ENCODE data around the gene TRIO.

TRIO gene

DNA sequence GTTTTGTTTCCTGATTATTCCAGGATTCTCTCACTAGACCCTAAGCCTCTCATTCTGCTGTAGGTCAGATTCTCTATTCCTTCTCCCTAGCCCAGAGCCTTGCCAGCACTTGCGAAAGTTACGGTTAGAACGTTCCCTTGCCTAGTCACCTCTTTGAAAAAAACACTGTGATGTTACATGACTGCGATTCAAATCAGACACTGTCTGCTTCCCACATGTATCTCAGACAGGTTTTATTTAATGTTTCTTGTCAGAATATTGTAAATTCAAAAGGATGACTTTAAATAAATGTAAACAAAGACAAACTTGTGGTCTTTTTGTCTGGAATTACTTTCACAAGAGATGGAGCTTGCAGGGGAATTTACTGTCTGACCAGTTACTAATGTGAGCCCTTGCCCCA lies 322.0 kb downstream of the TRIO start:
- Histone ChIP-seq H3K9me3 (ENCODE audit: control insufficient read depth, low read length) (no peaks in the 10 kb centered on the region), H3K9ac (ENCODE audit: low read length) (no peak overlapping the region), H3K36me3 (ENCODE audit: control insufficient read depth, insufficient read depth, low read length) (no peaks in the 10 kb centered on the region), H3K4me1 (ENCODE audit: control insufficient read depth, insufficient read depth, low read length) (peaks cover 13% of the 10 kb centered on the region), H3K4me3 (ENCODE audit: low read length) (no peak overlapping the region), H3K27me3 (ENCODE audit: control insufficient read depth, insufficient read depth, low read length) (no peaks in the 10 kb centered on the region)

DNA sequence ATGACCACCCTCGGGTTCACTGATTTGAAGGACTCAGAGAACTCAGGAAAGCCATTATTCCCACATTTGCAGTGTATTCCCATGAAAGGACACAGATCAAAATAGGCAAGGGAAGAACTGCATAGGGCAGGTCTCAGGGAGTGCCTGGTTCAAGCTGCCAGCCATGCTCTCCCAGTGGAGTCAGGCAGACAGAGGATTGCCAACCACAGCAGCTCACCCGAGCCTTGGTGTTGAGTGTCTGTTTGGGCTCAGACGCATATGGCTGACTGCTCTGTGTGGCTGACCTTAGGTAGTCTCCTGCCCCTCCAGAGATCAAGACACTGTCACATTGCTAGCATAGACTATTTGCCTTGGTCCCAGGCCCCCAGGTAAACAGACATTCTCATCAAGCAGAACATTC lies 322.6 kb downstream of the TRIO start:
- no peak overlapping the region for H3K9ac ChIP-seq (ENCODE audit: low read length)
- H3K27me3 ChIP-seq (ENCODE audit: control insufficient read depth, insufficient read depth, low read length), result no peaks in the 10 kb centered on the region
- no peak overlapping the region for H3K4me3 ChIP-seq (ENCODE audit: low read length)
- H3K4me1 ChIP-seq (ENCODE audit: control insufficient read depth, insufficient read depth, low read length), result peaks cover 13% of the 10 kb centered on the region
- H3K9me3 ChIP-seq (ENCODE audit: control insufficient read depth, low read length), result no peaks in the 10 kb centered on the region
- H3K36me3 ChIP-seq (ENCODE audit: control insufficient read depth, insufficient read depth, low read length), result no peaks in the 10 kb centered on the region

DNA sequence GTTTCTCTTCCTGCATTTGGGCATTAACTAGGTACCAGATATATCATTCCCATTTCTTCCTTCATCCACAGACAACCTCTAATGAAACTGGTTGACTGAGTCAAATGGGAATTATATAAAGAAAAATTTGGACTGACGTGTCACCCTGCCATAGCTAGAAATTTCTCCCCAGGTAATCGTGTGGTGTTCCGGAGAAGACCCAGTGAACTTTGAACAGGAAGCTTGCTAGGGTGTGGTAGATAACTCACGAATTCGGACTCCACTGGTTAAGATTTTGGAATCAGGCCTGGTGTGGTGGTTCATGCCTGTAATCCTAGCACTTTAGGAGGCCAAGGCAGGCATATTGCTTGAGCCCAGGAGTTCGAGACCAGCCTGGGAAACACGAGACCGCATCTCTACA lies 324.1 kb downstream of the TRIO start:
- Histone ChIP-seq H3K9ac (ENCODE audit: low read length) (no peak overlapping the region), H3K4me1 (ENCODE audit: control insufficient read depth, insufficient read depth, low read length) (peaks cover 13% of the 10 kb centered on the region), H3K4me3 (ENCODE audit: low read length) (no peak overlapping the region), H3K27me3 (ENCODE audit: control insufficient read depth, insufficient read depth, low read length) (no peaks in the 10 kb centered on the region), H3K36me3 (ENCODE audit: control insufficient read depth, insufficient read depth, low read length) (no peaks in the 10 kb centered on the region), H3K9me3 (ENCODE audit: control insufficient read depth, low read length) (no peaks in the 10 kb centered on the region)

DNA sequence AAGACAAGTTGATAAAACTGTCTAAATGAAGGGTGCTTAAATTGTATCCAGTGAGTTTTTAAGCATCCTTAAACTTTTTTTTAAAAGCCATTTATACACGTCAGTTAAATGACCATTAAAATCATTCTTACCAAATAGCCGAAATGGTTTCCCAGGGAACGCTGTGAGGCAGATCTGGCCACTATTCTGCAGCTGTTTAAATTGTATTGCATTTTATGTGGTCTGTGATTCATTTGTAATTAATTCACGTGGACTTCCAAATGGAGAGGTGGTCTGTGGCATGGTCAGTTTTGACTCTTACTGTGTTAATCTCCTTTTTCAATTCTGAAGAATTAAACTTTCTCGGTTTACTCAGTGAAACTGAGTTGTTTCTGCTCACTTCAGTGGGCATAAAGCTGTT lies 324.7 kb downstream of the TRIO start:
- Histone ChIP-seq H3K27me3 (ENCODE audit: control insufficient read depth, insufficient read depth, low read length) (no peaks in the 10 kb centered on the region), H3K36me3 (ENCODE audit: control insufficient read depth, insufficient read depth, low read length) (no peaks in the 10 kb centered on the region), H3K9ac (ENCODE audit: low read length) (no peak overlapping the region), H3K4me1 (ENCODE audit: control insufficient read depth, insufficient read depth, low read length) (peaks cover 13% of the 10 kb centered on the region), H3K4me3 (ENCODE audit: low read length) (no peak overlapping the region), H3K9me3 (ENCODE audit: control insufficient read depth, low read length) (no peaks in the 10 kb centered on the region)

DNA sequence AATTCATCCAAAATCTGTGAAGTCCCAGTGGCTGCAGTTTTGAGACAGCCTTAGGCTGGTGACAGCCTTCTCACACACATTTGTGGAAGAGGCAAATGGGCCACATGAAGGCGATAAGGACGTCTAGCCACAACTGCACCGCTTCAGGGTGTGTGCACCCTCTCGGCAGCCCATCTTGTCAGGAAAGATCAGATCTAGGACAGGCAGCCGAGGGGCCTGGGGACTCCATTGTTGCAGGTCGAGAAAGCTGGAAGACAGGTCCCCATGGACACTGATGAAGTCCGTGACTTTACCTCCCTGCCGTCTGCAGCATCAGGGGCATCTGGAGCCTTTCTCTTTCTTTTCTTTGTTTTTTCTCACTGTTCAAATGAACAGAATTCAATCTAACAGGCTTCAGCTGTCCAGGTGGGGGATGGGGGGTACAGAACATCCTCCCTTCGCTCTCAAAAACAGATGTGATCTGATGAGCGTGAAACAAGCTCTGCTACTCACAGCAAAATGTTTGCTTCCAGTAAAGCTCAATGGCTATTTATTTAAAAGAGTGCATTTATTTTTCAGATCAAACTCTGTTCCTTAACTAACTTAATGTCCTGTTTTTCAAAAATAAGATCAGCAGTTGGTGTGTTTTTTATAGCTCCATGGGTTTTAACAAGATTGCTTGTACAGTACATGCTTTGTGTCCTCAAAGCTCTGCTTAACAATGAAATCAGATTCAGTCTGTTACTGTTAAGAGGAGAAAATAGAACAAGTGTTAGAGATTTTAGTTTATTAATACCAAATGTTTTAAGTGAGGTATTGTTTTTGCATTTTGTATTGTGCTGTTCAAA lies 326.6 kb downstream of the TRIO start:
- no peaks in the 10 kb centered on the region for H3K9me3 ChIP-seq (ENCODE audit: control insufficient read depth, low read length)
- no peaks in the 10 kb centered on the region for H3K27me3 ChIP-seq (ENCODE audit: control insufficient read depth, insufficient read depth, low read length)
- H3K9ac ChIP-seq (ENCODE audit: low read length), result no peak overlapping the region
- no peak overlapping the region for H3K4me3 ChIP-seq (ENCODE audit: low read length)
- H3K4me1 ChIP-seq (ENCODE audit: control insufficient read depth, insufficient read depth, low read length), result peaks cover 3% of the 10 kb centered on the region
- no peaks in the 10 kb centered on the region for H3K36me3 ChIP-seq (ENCODE audit: control insufficient read depth, insufficient read depth, low read length)

DNA sequence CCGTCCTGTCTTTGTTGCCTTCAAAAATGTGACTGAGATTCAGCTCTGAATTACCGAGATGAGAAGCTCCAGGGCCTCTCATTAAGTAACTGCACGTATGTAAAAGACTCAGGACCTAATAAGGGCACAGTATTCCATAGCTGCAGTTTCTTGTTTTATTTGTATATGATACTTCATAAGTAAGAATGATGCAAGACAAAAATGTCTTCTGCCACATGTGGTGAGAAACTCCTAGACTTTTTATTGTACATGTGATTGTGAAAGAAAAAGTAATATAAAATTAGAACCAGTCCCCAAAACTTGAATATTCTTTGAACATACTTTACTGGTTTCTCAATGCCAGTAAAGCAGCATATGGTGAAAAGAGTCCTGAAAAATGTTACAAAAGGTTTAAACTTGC lies 328.4 kb downstream of the TRIO start:
- Histone ChIP-seq H3K4me1 (ENCODE audit: control insufficient read depth, insufficient read depth, low read length) (no peaks in the 10 kb centered on the region), H3K4me3 (ENCODE audit: low read length) (no peak overlapping the region), H3K9me3 (ENCODE audit: control insufficient read depth, low read length) (no peaks in the 10 kb centered on the region), H3K9ac (ENCODE audit: low read length) (no peak overlapping the region), H3K36me3 (ENCODE audit: control insufficient read depth, insufficient read depth, low read length) (no peaks in the 10 kb centered on the region), H3K27me3 (ENCODE audit: control insufficient read depth, insufficient read depth, low read length) (no peaks in the 10 kb centered on the region)

DNA sequence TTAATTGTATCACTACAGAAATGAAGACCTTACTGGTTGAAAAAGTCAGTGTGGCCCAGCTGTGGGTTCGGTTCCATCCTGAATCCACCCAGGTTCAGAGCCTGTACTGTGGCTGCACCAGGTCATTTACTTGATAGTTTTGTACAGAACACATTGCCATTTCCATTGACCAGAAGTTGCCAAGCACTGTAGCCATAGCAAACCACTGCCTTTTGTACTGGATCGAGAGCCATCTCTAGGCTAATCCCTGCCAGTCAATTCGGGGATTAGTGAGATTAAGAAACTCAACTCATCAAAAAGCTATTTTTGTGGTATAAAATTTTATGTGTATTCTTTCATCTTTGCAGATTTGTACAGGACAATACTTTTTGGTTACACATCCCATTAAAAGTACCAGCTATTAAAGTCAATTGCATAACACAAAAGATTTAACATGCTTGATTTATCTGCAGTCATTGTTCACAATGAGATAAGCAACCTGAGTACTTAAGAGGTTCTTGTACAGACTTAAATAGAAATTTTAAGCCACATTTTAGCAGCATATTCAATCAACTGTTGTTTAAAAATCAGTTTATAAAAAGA lies 329.9 kb downstream of the TRIO start:
- H3K27me3 ChIP-seq (ENCODE audit: control insufficient read depth, insufficient read depth, low read length), result no peaks in the 10 kb centered on the region
- no peaks in the 10 kb centered on the region for H3K9me3 ChIP-seq (ENCODE audit: control insufficient read depth, low read length)
- H3K4me1 ChIP-seq (ENCODE audit: control insufficient read depth, insufficient read depth, low read length), result no peaks in the 10 kb centered on the region
- H3K36me3 ChIP-seq (ENCODE audit: control insufficient read depth, insufficient read depth, low read length), result no peaks in the 10 kb centered on the region
- no peak overlapping the region for H3K9ac ChIP-seq (ENCODE audit: low read length)
- H3K4me3 ChIP-seq (ENCODE audit: low read length), result no peak overlapping the region

DNA sequence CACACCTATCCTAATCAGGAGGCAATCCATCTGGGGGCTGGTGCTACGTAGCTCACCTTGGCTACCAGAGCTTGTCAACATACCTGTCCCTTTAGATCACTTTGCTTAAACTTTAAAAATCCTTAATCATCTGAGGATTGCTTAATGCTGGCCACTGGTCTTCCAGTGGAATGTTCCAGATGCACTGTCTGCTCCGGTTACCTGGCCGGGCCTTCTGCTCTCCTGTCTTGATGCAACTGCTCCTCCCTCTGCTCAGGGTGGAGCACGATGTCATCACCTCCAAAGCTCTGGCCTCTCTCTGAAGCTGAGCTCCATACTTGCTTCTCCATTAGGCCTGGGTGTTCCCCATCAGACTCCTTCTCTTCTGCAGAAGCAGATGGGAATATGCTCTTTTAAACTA lies 331.9 kb downstream of the TRIO start:
- no peaks in the 10 kb centered on the region for H3K4me1 ChIP-seq (ENCODE audit: control insufficient read depth, insufficient read depth, low read length)
- H3K27me3 ChIP-seq (ENCODE audit: control insufficient read depth, insufficient read depth, low read length), result no peaks in the 10 kb centered on the region
- H3K9ac ChIP-seq (ENCODE audit: low read length), result no peak overlapping the region
- no peaks in the 10 kb centered on the region for H3K9me3 ChIP-seq (ENCODE audit: control insufficient read depth, low read length)
- no peaks in the 10 kb centered on the region for H3K36me3 ChIP-seq (ENCODE audit: control insufficient read depth, insufficient read depth, low read length)
- H3K4me3 ChIP-seq (ENCODE audit: low read length), result no peak overlapping the region

DNA sequence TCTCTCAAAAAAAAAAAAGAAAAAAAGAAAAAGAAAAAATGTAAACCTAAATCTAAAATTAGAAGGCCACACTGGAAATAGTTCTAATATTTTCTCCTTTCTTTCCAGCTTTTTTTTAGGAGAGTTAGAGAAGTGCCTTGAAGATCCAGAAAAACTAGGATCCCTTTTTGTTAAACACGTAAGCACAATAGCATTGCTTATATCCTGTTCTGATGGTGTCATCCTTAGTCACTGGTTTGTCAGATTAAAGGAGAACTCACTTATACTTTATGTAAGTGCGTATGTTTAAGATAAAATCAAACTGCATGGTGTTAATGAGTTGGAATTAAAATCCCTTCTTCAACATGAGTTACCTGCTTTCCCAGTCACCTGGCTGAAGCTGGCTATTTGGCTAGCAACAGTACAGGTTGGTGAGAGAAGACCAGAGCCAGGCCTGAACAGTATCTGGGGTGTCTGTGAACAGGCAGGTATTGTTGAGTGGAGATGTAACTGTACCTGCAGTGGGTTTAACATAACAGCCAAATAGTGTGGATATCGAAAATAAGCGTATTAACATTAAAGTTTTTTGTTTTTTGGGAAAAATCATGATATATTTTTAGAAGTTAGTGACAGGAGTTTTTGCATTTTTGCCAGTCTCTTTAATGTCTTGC lies 333.8 kb downstream of the TRIO start:
- H3K9ac ChIP-seq (ENCODE audit: low read length), result no peak overlapping the region
- H3K36me3 ChIP-seq (ENCODE audit: control insufficient read depth, insufficient read depth, low read length), result no peaks in the 10 kb centered on the region
- no peaks in the 10 kb centered on the region for H3K27me3 ChIP-seq (ENCODE audit: control insufficient read depth, insufficient read depth, low read length)
- H3K4me1 ChIP-seq (ENCODE audit: control insufficient read depth, insufficient read depth, low read length), result no peaks in the 10 kb centered on the region
- H3K4me3 ChIP-seq (ENCODE audit: low read length), result no peak overlapping the region
- H3K9me3 ChIP-seq (ENCODE audit: control insufficient read depth, low read length), result no peaks in the 10 kb centered on the region

DNA sequence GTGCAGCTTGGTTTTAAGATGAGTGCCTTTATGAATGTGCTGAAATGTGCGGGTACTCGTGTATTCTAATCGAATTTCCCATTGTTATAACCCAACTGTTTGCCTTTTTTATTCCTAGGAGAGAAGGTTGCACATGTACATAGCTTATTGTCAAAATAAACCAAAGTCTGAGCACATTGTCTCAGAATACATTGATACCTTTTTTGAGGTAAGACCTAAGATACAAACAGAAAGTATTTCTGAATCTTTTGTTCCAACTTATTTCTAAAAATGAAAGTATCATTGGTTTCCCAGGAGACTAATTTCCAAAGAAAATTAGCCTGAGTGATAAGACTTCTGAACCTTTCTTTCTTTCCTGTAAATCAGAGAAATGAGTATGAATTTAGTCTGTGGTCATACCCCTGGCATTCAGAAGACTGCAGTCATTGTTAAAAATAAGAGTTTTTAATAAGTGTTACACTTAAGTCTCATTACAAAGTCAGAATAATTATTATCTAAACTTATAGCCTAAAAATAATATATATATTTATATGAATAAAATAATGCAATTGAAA lies 336.1 kb downstream of the TRIO start:
- Histone ChIP-seq H3K27me3 (ENCODE audit: control insufficient read depth, insufficient read depth, low read length) (no peaks in the 10 kb centered on the region), H3K36me3 (ENCODE audit: control insufficient read depth, insufficient read depth, low read length) (peaks cover 8% of the 10 kb centered on the region)

DNA sequence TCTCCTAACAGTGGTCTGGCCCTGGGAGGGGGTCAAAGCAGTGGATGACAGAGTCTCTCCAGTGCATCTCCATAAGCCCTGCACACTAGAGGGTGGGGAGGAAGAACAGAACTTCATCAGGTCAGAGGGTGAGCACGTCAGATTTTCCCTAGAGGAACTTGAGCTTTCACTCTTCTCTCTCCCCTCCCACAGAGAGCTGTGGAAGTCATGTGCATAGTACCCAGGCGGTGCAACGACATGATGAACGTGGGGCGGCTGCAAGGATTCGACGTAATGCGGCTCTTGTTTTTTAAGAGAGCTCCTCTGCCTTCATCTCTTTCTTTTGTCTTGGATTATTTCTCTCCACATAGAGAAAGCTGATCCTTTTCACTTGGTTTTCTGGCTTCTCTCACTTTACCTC lies 338.2 kb downstream of the TRIO start:
- H3K9me3 ChIP-seq (ENCODE audit: control insufficient read depth, low read length), result no peaks in the 10 kb centered on the region
- H3K36me3 ChIP-seq (ENCODE audit: control insufficient read depth, insufficient read depth, low read length), result peaks cover 8% of the 10 kb centered on the region
- no peak overlapping the region for H3K9ac ChIP-seq (ENCODE audit: low read length)
- H3K27me3 ChIP-seq (ENCODE audit: control insufficient read depth, insufficient read depth, low read length), result no peaks in the 10 kb centered on the region
- no peak overlapping the region for H3K4me3 ChIP-seq (ENCODE audit: low read length)
- no peaks in the 10 kb centered on the region for H3K4me1 ChIP-seq (ENCODE audit: control insufficient read depth, insufficient read depth, low read length)

More for the DNA sequence above, 336.1 kb downstream of the TRIO start:
- H3K4me3 ChIP-seq (ENCODE audit: low read length), result no peak overlapping the region
- H3K9me3 ChIP-seq (ENCODE audit: control insufficient read depth, low read length), result no peaks in the 10 kb centered on the region
- no peaks in the 10 kb centered on the region for H3K4me1 ChIP-seq (ENCODE audit: control insufficient read depth, insufficient read depth, low read length)
- H3K9ac ChIP-seq (ENCODE audit: low read length), result no peak overlapping the region

DNA sequence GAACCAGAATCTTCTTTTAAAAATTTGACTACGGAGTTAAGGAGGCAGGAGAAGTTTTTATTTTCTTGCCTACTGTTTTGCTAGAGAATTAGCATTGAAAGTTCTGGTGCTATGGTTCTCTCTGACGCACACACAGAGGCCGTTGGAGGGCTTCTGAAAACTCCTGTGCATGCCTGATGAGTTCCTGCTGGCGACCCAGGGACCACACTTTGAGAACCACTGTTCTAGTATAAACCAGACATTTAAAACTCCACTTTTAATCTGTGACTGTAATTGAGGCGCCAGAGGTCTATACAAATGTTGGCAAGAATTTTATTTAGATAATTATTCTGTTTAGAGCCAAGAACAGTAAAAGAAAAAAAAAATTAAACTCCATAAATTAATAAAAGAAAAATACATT lies 338.9 kb downstream of the TRIO start:
- no peak overlapping the region for H3K9ac ChIP-seq (ENCODE audit: low read length)
- H3K36me3 ChIP-seq (ENCODE audit: control insufficient read depth, insufficient read depth, low read length), result peaks cover 8% of the 10 kb centered on the region
- H3K27me3 ChIP-seq (ENCODE audit: control insufficient read depth, insufficient read depth, low read length), result no peaks in the 10 kb centered on the region
- H3K9me3 ChIP-seq (ENCODE audit: control insufficient read depth, low read length), result no peaks in the 10 kb centered on the region
- no peak overlapping the region for H3K4me3 ChIP-seq (ENCODE audit: low read length)
- H3K4me1 ChIP-seq (ENCODE audit: control insufficient read depth, insufficient read depth, low read length), result no peaks in the 10 kb centered on the region
